ENCODE data around the gene WDFY3.
A peak's percentile ranks its signal among the peaks of the same experiment; 100 is the strongest.

Gene WDFY3

DNA sequence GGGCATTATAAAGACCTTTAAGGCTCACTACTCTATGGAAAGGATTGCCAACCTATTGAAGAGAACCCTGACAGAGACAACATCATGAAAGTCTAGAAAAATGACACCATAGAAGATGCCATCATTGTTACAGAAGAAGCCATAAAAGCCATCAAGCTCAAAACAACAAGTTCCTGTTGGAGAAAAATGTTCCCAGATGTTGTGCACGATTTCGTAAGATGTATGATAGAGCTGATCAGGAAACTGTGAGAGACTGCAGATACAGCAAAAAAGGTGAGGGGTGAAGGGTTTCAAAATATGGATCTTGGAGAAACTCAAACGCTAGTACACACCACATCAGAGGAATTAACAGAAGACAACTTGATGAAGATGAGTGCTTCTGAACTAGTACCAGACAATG, 53.3 kb downstream of the WDFY3 start:
- TF ChIP-seq, protein P1, sequence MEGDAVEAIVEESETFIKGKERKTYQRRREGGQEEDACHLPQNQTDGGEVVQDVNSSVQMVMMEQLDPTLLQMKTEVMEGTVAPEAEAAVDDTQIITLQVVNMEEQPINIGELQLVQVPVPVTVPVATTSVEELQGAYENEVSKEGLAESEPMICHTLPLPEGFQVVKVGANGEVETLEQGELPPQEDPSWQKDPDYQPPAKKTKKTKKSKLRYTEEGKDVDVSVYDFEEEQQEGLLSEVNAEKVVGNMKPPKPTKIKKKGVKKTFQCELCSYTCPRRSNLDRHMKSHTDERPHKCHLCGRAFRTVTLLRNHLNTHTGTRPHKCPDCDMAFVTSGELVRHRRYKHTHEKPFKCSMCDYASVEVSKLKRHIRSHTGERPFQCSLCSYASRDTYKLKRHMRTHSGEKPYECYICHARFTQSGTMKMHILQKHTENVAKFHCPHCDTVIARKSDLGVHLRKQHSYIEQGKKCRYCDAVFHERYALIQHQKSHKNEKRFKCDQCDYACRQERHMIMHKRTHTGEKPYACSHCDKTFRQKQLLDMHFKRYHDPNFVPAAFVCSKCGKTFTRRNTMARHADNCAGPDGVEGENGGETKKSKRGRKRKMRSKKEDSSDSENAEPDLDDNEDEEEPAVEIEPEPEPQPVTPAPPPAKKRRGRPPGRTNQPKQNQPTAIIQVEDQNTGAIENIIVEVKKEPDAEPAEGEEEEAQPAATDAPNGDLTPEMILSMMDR (IDR thresholded peaks at IDR 0.05; ENCODE audit: insufficient read depth, missing control alignments), result no peak
- FAIRE-seq (no peak), DNase-seq (ENCODE audit: insufficient read length, low spot score) (no peak)

DNA sequence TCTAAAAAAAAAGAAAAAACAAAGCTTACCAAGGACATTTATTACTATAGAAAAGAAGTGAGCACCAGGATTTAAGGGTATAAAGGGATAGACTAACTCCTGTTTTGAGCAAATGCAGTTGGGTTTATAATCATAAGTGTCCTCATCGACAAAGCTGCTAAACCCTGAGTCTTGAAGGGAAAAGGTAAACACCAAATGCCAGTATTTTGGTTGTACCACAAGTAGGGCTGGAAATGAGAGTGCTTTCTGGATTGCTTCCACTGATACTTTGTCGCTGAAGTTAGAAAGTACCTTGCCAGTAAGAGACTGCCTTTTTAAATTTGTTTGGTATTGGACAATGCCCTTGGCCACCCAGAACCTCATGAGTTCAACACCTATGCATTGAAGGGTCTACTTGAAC, 53.7 kb downstream of the WDFY3 start:
- no peak for FAIRE-seq
- TF ChIP-seq, protein P1 (IDR thresholded peaks at IDR 0.05; ENCODE audit: insufficient read depth, missing control alignments), result no peak

DNA sequence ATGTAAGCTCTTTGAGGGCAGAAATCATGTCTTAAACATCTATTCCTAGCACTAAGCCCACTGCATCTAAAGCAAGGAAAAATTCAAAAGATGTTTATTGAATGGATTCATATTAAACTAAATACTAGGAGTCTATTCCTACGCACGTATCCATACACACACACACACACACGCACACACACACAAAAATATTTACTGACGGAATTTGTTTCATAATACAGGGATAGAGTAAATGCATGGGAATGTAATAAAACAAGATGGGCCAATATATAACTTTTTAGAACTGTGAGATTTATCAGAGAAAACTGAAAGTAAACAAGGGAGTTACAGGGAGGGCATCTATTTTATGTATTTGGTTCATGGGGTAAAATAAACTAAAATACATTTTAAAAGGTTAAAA, 57.6 kb downstream of the WDFY3 start:
- TF ChIP-seq, protein P1 (IDR thresholded peaks at IDR 0.05; ENCODE audit: insufficient read depth, missing control alignments), result no peak
- FAIRE-seq (no peak), DNase-seq (ENCODE audit: insufficient read length, low spot score) (no peak)

More for the DNA sequence above, 53.7 kb downstream of the WDFY3 start:
- no peak for DNase-seq (ENCODE audit: insufficient read length, low spot score)

DNA sequence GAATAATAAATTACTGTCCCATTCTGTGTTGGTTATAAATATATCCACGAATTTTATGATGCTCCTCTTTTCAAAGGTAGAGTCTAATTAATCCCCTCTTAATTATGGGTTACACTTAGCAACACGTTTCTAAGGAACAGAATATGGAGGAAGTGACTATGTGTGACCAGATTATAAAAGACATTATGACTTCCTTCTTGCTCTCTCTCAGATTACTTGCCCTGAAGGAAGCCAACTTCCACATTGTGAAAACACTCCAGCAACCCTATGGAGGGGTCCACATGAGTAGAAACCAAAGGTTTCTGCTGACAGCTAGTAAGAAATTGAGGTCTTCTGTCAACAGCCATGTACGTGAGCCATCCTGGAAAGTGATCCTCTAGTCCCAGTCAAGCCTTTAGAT, 59.3 kb downstream of the WDFY3 start:
- no peak for DNase-seq (ENCODE audit: insufficient read length, low spot score)
- no peak for FAIRE-seq
- TF ChIP-seq, protein P1 (IDR thresholded peaks at IDR 0.05; ENCODE audit: insufficient read depth, missing control alignments), result no peak

DNA sequence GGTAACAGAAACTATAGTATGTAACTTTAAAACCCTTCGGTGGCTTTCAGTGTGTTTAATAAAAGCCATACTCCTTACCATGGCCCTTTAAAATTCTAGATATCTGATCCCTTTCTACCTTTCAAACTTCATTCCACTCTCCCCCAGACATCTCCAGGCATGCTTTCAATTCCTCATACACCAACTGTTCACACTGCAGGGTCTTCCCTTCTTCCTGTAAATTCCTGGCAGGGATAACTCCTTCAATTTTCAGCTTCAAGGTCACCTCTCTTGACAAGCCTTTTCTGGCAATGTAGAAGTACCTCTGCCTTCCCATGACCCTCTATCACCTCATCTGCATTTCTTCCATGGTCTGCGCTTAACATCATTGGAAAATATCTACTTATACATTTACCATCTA, 60.8 kb downstream of the WDFY3 start:
- FAIRE-seq, result no peak
- TF ChIP-seq, protein P1 (IDR thresholded peaks at IDR 0.05; ENCODE audit: insufficient read depth, missing control alignments), result no peak
- DNase-seq (ENCODE audit: insufficient read length, low spot score), result no peak

DNA sequence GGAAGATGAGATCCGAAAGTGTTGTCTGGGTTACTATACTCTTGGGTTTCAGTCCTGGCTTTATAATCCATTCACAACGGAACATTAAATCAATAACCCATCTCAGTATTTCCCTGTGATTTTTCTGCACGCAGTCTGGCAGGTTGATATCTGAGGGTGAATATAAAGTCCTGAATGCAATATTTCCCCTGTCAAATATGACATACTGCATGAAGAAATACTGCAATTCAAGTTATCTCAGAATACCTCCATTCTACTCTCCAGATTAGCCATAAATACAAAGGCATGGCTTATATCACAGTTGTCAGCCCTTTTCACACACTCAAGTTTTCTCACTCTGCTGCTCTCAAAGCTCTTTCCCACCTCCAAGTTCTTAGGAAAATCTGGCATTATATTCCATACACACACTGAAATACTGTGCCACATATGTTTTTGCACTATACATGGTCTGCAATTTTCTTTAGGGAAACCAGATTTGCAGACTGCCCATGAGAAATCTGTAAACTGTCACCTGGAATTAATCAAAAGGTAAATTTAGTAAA, 64.7 kb downstream of the WDFY3 start:
- FAIRE-seq, result peak; percentile 73
- TF ChIP-seq, protein P1 (IDR thresholded peaks at IDR 0.05; ENCODE audit: insufficient read depth, missing control alignments), result no peak
- DNase-seq (ENCODE audit: insufficient read length, low spot score), result no peak

DNA sequence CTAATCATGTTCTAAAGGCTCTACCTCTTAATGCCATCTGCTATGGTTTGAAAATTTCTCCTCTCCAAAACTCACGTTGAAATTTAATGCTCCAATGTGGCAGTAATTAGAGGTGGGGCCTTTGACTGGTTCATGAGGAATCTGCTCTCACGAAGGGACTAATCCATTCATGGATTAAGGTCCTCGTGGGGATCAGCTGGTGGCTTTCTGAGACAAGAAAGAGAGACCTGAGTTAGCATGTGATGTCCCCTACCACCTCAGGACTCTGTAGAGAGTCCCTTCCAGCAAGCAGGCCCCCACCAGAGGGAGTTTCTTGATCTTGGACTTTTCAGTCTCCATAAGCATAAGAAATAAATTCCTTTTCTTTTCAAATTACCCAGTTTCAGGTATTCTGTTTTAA, 65.3 kb downstream of the WDFY3 start:
- TF ChIP-seq, protein P1 (IDR thresholded peaks at IDR 0.05; ENCODE audit: insufficient read depth, missing control alignments), result no peak
- FAIRE-seq, result peak; percentile 91
- no peak for DNase-seq (ENCODE audit: insufficient read length, low spot score)

Measured in D721Med (cell line).